Pulmonary artery endothelial cell (primary cell): ENCODE data around the gene BZW1. TPM values are rescaled to one million over a fixed set of nuclear protein-coding genes. Genes with fewer than 3 reads are reported as not detected.
"Not testable (repeated sequence)": the region's sequence is repeated elsewhere in the genome, so short reads cannot be mapped to it uniquely, and the experiment has no call there.

ENCODE experiments used
- DNase-seq: peaks from one replicate; pipeline ENCODE4 v3.0.0-alpha.2; 2011; ENCODE audit warnings: low read depth, low spot score
- total RNA-seq: library from RNA; depleted of rRNA; stranded (reverse); fragments of >200 nt; gene quantifications from 2 replicates; pipeline ENCODE4 v1.2.3, GENCODE V29; 2014

Gene BZW1
- total RNA-seq, 1 donor from 2014 or later, result 747 TPM

DNA sequence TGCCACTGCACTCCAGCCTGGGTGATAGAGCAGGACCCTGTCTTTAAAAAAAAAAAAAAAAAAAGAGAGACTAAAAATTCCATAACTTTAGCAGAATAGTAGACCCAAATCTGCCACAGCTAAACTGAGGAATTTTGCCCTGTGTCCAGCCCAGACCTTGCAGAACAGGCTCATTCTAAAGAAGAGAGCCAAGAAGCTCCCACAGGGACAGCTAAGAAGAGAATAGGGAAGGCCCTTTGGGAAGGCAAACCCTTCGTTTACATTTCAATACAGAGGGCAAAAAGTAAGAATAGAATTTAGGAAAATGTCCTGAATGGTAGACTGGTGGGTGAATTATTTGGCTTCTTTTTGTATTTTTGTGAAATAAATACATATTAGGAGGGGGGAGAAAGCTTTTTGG lies 21.5 kb upstream of the BZW1 start:
- DNase-seq, result no peak

GRCh38 chr2:200791905-200792304 lies 19.8 kb upstream of the BZW1 start:
- DNase-seq, result no peak

DNA sequence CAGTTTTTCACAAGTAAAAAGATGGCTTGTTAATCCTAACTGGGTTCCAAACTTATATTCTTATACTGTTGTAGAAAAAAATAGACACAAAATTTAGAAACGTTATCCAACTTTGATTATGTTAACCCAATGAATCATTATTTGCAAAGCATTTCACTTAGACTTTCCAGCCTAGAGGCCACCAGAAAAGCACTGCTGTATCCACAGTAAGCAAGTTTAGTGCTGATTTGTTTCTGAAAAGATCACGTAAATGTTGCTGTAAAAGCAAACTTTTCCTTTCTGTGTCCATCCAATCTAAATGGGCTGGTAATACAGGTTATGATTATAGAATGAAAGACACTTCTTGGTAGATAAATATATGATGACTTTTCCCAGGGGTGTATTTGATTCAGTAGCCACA lies 17.6 kb upstream of the BZW1 start:
- no peak for DNase-seq

DNA sequence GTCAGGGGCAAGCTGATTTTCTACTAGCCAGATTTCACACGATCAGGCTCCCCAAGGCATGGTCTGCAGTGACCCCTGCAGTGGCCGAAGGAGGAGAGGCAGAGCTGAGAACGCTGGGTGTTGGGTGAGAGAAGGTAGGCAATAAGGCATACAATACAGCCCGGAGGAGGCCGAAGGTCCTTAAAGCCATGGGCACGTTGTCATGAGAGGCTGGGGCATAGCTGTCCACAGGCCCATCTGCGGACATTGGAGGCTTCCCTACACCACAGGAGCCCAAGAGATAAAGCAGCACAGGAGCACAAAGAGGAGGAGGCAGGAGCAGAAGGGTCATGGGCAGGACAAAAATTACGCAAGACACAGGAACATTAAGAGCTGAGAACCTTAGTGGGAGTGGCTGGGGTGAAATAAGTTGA lies 16.7 kb upstream of the BZW1 start:
- DNase-seq, result no peak

GRCh38 chr2:200796561-200796960 lies 15.1 kb upstream of the BZW1 start:
- no peak for DNase-seq

- no peak for DNase-seq
These were observed 14.4 kb upstream of the BZW1 start for GRCh38 chr2:200797242-200797770.

- no peak for DNase-seq
These were observed 13.2 kb upstream of the BZW1 start for GRCh38 chr2:200798514-200798913.

DNA sequence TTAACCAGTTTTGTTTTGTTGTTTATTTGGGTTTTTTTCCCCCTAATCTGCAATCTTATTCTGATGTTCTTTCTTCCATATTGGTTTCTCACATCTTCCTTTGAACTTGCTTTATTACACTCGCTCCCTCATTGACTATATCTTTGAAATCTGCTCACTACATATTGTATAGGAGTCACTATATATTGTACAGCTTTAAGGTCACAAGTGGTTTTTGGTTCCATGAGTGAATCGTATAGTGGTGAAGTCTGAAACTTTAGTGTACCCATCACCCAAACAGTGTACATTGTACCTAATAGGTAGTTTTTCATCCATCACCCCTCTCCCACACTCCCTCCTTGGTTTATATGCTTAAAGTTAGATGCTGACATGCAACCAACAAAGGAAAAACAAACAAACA lies 11.3 kb upstream of the BZW1 start:
- no peak for DNase-seq

- DNase-seq, result not testable (repeated sequence)
These were observed 10.3 kb upstream of the BZW1 start for GRCh38 chr2:200801431-200801830.

- DNase-seq, result no peak
These were observed 2.0 kb upstream of the BZW1 start for GRCh38 chr2:200809506-200810251.

GRCh38 chr2:200810252-200810997 lies 1.3 kb upstream of the BZW1 start:
- DNase-seq, result no peak

GRCh38 chr2:200810998-200811332 lies 745 bp upstream of the BZW1 start:
- DNase-seq, result no peak

- no peak for DNase-seq
These were observed 662 bp downstream of the BZW1 start for GRCh38 chr2:200812122-200813022.

DNA sequence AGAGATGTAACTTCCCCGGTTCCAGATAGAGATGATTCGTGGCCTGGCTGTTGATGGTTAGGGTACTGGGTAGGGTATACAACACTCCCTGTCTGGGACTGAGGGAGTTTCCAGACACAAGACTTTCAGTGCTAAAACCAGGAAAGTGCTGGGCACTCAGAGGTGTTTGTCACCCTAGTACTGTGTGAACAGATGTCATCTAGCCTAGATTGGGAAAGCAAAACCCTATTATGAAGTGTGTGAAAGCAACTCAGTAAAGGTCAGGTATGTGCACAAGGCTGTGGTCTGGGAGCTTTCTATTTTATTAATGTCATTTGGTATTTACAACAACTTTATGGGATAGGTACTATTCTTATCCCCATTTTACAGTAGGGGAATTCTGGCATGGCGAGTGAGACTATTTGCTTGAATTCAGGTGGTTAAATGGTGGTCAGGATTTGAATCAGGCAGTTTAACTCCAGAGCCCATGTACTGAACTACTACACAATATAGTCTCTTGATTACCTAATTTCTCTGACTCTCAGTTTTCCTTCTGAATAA lies 2.6 kb downstream of the BZW1 start:
- DNase-seq, result no peak

- DNase-seq, result no peak
These were observed 3.2 kb downstream of the BZW1 start for GRCh38 chr2:200814917-200815316.

DNA sequence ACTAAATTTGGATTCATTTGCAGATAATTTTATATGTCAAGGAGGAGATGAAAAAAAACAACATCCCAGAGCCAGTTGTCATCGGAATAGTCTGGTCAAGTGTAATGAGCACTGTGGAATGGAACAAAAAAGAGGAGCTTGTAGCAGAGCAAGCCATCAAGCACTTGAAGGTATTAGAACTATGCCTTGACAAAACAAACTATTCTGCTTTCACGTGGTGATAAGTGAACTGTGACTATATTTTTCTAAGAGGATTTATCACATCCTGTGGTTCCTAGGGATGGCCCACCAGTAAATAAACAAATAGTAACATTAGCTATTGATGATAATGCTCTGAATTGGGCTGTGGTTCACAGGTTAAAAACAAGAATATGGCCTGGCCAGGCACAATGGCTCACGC lies 7.0 kb downstream of the BZW1 start:
- not testable (repeated sequence) for DNase-seq

GRCh38 chr2:200820573-200821234 lies 9.0 kb downstream of the BZW1 start:
- DNase-seq, result no peak

- DNase-seq, result no peak
These were observed 10.1 kb downstream of the BZW1 start for GRCh38 chr2:200821686-200822245.

- DNase-seq, result no peak
These were observed 16.4 kb downstream of the BZW1 start for GRCh38 chr2:200828104-200828503.

DNA sequence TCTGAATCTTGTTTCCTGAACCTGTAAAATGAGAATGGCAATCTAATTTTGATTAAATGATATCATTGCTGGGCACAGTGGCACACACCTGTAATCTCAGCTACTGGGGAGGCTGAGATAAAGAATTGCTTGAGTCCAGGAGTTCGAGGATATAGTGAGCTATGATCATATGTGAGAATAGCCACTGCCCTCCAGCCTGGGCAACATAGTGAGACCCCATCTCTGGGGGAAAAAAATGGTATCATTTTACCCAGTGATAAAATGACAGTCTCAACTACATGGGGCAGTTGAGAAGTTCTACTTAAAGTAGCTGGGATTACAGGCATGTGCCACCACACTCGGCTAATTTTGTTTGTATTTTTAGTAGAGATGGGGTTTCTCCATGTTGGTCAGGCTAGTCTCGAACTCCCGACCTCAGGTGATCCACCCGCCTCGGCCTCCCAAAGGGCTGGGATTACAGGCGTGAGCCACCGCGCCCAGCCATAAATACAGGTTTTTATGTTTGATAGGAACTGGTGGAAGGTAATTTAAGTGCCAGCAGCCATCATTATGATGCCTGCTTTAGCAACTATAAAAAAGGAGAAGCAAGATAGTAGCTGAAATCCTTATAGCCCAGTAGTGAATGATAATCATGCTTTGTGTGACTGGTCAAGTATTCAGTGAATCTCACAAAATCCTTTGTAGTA lies 17.0 kb downstream of the BZW1 start:
- DNase-seq, result no peak
